Omental fat pad (tissue), 4 donors: Measurements from ENCODE around the gene C3orf80. TPM values are rescaled to one million over a fixed set of nuclear protein-coding genes. Genes with fewer than 3 reads are reported as not detected.

ENCODE experiments used
- ATAC-seq: fragments of 150-250 bp; one replicate; pipeline ENCODE4 v1.9.1; 2016; ENCODE audit warnings: mild to moderate bottlenecking, moderate library complexity; ENCODE audit not compliant: low FRiP score
- DNase-seq: peaks from one replicate; pipeline ENCODE4 v3.0.0-alpha.2; 2019; ENCODE audit warnings: low spot score
- total RNA-seq, 4 donors: library from RNA; depleted of rRNA; stranded (reverse); fragments of >200 nt; gene quantifications; one replicate each; pipeline ENCODE4 v1.1.0, GENCODE V29; 2016
- TF ChIP-seq, protein P1 (sequence below), 3 donors: fragments of 450-650 bp; IDR thresholded peaks; one replicate each; pipeline ENCODE4 v1.5.1; 2016 to 2017; ENCODE audit warnings: antibody characterized with exemption in 3 of 3, mild to moderate bottlenecking in 3 of 3, moderate library complexity in 2 of 3

Gene C3orf80
- total RNA-seq, 4 donors from 2014 or later: 0.24 to 0.95 (median 0.33) TPM

DNA sequence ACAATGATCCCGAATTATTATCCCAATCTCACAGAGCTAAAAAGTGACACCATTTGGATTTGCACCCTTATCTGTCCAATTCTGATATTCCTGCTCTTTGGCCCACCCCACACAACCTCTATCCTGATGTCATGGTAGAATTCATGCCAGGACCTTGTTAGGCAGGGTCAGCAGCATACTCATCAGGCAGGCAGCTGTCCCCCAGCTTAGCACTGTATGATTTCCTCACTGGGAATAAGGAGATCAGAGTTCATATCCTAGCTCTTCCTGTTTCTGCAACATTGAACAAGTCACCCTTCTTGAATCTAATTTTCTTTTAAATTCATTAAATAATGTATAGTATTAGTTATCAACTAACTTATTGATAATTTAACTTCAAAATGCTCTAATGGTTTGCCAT lies 12.0 kb upstream of the C3orf80 start:
- TF ChIP-seq, protein P1, sequence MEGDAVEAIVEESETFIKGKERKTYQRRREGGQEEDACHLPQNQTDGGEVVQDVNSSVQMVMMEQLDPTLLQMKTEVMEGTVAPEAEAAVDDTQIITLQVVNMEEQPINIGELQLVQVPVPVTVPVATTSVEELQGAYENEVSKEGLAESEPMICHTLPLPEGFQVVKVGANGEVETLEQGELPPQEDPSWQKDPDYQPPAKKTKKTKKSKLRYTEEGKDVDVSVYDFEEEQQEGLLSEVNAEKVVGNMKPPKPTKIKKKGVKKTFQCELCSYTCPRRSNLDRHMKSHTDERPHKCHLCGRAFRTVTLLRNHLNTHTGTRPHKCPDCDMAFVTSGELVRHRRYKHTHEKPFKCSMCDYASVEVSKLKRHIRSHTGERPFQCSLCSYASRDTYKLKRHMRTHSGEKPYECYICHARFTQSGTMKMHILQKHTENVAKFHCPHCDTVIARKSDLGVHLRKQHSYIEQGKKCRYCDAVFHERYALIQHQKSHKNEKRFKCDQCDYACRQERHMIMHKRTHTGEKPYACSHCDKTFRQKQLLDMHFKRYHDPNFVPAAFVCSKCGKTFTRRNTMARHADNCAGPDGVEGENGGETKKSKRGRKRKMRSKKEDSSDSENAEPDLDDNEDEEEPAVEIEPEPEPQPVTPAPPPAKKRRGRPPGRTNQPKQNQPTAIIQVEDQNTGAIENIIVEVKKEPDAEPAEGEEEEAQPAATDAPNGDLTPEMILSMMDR (IDR thresholded peaks at IDR 0.05): no peak
- DNase-seq (no peak), ATAC-seq (no peak)

DNA sequence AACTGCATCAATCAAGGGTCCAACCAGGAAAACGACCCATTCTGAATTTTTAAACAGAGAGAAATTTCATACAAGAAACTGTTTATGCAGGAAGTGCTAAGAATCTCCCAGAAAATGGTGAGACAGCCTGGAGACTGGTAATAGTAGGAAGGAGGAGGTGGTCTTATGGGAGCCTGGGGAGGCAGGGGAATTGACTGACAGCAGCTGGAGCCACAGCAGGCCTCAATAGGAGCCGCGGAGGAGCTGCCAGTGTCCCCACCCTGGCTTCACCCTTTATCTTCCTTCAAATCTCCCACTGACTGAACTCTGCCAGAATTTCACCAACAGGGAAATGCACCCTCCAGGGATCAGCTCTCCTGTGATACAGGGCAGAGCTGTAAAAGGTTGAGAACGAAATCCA lies 7.5 kb upstream of the C3orf80 start:
- DNase-seq (no peak), ATAC-seq (no peak)
- TF ChIP-seq, protein P1 (IDR thresholded peaks at IDR 0.05): no peak

DNA sequence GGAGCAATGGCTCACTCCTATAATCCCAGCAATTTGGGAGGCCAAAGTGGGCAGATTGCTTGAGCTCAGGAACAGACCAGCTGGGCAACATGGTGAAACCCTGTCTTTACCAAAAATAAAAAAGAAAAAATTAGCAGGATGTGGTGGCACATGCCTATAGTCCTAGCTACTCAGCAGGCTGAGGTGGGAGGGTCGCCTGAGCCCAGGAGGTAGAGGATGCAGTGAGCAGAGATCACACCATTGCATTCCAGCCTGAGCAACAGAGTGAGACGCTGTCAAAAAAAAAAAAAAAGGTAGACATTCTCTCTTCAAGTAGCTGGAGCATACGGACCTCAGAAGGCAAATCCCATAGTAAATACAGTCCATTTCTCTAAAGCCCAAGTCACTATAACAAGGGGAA lies 7.1 kb upstream of the C3orf80 start:
- DNase-seq (no peak), ATAC-seq (no peak)
- TF ChIP-seq, protein P1 (IDR thresholded peaks at IDR 0.05): no peak

DNA sequence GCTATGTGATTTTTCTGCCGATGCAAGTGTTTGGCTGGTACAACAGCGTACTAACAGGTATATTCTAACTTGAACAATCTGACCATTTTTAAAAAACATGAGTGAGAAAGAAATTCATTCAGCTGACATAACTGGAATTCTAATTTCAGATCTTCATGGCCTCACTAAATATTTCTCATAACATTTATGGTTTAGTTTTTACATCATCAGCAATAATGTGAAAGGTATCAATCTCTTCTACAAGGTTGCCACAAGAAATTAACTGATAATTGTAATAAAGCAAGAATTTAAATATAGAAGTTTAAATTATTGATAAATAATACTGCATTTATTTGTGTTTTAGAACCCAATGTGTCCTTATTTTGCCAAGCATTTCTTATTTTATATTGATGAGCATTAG lies 5.2 kb upstream of the C3orf80 start:
- ATAC-seq (no peak), DNase-seq (no peak)
- TF ChIP-seq, protein P1 (IDR thresholded peaks at IDR 0.05): no peak

DNA sequence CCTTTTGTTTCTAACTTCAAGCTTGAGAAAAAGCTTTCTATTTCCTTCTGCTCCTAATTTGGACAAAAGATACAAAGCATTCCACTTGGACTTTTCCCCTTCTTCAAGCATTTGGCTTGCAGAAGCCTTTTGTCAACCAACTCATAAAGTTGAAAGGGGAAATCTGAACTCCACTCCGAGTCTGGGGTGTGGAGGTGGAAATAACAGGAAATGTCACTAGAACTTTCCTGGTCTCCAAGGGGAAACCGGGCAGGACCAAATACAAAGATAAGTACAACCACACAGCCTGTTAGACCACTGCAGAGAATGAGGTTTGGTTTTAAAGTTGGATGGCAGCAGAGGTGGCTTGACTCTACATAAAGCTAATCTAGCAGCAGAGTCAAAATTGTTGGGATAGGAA lies 4.2 kb upstream of the C3orf80 start:
- TF ChIP-seq, protein P1 (IDR thresholded peaks at IDR 0.05): no peak
- DNase-seq (no peak), ATAC-seq (no peak)

DNA sequence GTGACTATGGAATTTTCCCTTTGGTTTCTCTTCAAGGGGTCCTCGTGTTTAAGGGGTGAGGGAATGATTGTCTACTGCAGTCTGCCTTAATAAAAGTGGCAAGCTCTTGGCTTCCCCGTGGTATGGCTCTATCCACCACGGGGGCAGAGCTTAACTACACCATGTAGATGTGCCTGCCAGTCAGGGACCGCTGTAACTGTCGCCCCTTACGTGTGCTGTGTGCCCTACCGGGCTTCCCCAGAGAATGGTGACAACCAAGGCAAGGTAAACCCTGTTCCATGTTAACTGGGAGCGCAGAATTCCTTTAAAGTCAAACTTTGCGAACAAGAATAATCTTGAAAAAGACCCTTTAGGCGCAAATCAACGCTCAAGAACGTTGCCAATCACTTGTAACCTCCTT lies 966 bp upstream of the C3orf80 start:
- ATAC-seq (no peak), DNase-seq (no peak)
- TF ChIP-seq, protein P1 (IDR thresholded peaks at IDR 0.05): no peak

DNA sequence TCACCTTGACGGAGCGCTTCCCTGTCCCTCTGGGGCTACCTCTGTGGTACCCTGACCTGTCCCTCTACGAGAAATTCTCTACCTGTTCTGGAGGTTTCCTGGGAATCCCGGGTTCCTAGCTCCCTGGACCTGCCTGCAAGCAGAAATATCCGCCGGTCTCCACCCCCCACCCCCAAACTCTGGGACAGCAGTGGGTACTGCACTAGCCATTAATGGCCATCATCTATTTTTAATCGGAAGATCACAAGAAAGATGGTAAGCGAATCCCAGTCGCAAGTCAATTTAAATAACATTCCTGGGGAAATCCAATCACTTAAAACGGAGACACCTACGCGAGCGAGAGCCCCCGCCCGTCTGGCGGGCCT lies 429 bp upstream of the C3orf80 start:
- peak; percentile 20 for ATAC-seq
- TF ChIP-seq, protein P1 (IDR thresholded peaks at IDR 0.05): no peak
- DNase-seq: no peak
